ENCODE data around the gene NSMCE1.
"Not testable (repeated sequence)": the region's sequence is repeated elsewhere in the genome, so short reads cannot be mapped to it uniquely, and the experiment has no call there.

Gene NSMCE1

DNA sequence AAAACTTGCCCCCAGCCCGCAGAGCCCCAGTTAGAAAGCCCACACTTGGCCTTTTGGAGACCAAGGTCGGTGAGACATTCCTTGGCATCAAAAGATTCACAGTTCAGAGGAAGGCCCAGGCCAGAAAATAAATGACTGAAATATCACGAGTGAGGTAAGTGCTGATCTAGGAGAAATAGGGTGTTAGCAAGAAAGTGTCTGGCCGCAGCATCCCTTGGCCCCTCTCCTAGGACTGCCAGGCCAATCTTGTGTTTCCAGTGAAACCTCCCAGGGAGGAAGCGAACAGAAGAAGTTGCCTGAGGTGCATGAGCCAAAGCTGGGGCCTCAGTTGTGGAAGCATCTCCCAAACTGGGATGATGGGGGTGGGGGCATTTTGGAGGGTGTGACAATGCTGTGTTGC, 22.5 kb upstream of the NSMCE1 start:
- Mint-ChIP-seq H3K27me3 (no peaks in the 10 kb centered on the region), H3K9me3 (peaks cover 5% of the 10 kb centered on the region), H3K4me3 (no peak overlapping the region), H3K36me3 (ENCODE audit: insufficient read depth) (no peaks in the 10 kb centered on the region), H3K27ac (ENCODE audit: low read depth) (no peak overlapping the region), H3K4me1 (peaks cover 3% of the 10 kb centered on the region)
- ATAC-seq (replicated peaks; ENCODE audit: extremely low read depth, poor library complexity, severe bottlenecking) (no peak), DNase-seq (ENCODE audit: low spot score in 2 of 2) (no peak)

DNA sequence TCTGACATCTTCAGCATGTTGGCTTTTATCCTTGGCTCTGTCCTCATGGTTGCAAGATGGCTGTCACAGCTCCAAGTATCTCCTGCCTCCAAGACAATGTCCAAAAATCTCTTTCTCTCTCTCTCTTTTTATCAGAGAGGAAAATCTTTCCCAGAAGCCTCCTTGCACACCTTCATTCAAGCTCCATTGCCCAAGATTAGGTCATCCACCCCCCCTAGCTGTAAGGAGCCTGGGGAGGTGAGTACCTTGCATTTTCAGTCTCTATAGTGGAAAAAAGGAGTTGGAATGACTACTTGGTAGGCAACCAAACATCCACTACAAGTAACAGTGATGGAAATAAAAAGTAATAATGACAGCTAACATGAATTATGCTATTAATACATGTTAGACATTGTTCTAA, 22.0 kb upstream of the NSMCE1 start:
- DNase-seq (ENCODE audit: low spot score in 2 of 2) = no peak
- Mint-ChIP-seq H3K9me3 (peaks cover 5% of the 10 kb centered on the region), H3K4me3 (no peak overlapping the region), H3K27ac (ENCODE audit: low read depth) (no peak overlapping the region), H3K36me3 (ENCODE audit: insufficient read depth) (no peaks in the 10 kb centered on the region), H3K27me3 (no peaks in the 10 kb centered on the region), H3K4me1 (peaks cover 6% of the 10 kb centered on the region)
- no peak for ATAC-seq (replicated peaks; ENCODE audit: extremely low read depth, poor library complexity, severe bottlenecking)

DNA sequence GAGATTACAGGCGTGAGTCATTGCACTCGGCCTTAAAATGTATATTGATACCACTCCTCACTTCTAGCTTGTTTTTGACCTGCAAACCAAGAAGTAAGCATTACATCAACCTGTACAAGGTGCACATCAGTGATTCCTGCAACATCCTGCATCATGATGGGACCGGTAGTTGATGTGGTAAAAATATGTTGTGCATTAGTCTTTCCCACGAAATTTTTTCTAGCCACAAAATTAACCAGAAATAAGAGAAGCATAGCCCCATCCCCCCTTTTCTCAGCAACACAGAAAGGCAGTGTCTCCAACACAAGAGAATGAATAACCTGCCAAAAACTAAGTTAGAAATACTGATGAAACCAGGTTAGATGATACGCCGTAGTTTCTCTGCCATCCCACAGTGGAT, 21.1 kb upstream of the NSMCE1 start:
- DNase-seq (ENCODE audit: low spot score in 2 of 2) (no peak), ATAC-seq (replicated peaks; ENCODE audit: extremely low read depth, poor library complexity, severe bottlenecking) (no peak)
- Mint-ChIP-seq H3K36me3 (ENCODE audit: insufficient read depth) (no peaks in the 10 kb centered on the region), H3K27me3 (no peaks in the 10 kb centered on the region), H3K4me1 (peaks cover 13% of the 10 kb centered on the region), H3K9me3 (peaks cover 5% of the 10 kb centered on the region), H3K4me3 (no peak overlapping the region), H3K27ac (ENCODE audit: low read depth) (no peak overlapping the region)

DNA sequence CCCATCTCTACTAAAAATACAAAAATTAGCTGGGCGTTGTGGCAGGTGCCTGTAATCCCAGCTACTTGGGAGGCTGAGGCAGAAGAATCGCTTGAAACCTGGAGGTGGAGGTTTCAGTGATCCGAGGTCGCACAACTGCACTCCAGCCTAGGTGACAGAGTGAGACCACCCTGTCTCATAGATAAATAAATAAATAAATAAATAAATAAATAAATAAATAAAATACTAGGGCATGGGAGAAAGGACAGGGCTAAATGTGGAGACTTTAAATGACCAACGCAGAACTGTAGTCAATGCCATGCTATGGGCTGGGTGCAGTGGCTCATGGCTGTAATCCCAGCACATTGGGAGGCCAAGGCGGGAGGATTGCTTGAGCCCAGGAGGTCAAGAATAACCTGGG, 19.7 kb upstream of the NSMCE1 start:
- not testable (repeated sequence) for H3K4me3 Mint-ChIP-seq; DNase-seq (ENCODE audit: low spot score in 2 of 2); ATAC-seq (replicated peaks; ENCODE audit: extremely low read depth, poor library complexity, severe bottlenecking); H3K9me3 Mint-ChIP-seq; H3K27me3 Mint-ChIP-seq; H3K36me3 Mint-ChIP-seq (ENCODE audit: insufficient read depth); H3K27ac Mint-ChIP-seq (ENCODE audit: low read depth)
- peaks cover 13% of the 10 kb centered on the region for H3K4me1 Mint-ChIP-seq

DNA sequence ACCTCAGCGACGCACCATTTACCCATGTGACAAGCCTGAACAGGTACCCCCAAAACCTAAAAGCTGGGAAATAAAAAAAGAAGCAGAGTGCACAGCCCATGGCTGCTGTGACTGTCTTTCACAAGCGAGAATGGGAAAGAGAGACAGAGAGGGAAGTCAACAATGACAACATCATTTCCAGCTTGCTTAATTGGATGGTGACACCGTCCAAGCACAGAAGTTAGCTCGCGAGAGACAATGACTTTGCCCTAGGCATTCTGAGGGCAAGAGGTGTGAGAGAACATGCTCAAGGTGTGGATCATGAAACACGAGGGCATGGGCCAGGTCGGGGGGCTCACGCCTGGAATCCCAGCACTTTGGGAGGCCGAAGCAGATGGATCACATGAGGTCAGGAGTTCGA, 19.3 kb upstream of the NSMCE1 start:
- Mint-ChIP-seq H3K27me3 (no peaks in the 10 kb centered on the region), H3K27ac (ENCODE audit: low read depth) (no peak overlapping the region), H3K36me3 (ENCODE audit: insufficient read depth) (no peaks in the 10 kb centered on the region), H3K9me3 (peaks cover 5% of the 10 kb centered on the region), H3K4me3 (no peak overlapping the region), H3K4me1 (peaks cover 13% of the 10 kb centered on the region)
- DNase-seq (ENCODE audit: low spot score in 2 of 2) (no peak), ATAC-seq (replicated peaks; ENCODE audit: extremely low read depth, poor library complexity, severe bottlenecking) (no peak)

DNA sequence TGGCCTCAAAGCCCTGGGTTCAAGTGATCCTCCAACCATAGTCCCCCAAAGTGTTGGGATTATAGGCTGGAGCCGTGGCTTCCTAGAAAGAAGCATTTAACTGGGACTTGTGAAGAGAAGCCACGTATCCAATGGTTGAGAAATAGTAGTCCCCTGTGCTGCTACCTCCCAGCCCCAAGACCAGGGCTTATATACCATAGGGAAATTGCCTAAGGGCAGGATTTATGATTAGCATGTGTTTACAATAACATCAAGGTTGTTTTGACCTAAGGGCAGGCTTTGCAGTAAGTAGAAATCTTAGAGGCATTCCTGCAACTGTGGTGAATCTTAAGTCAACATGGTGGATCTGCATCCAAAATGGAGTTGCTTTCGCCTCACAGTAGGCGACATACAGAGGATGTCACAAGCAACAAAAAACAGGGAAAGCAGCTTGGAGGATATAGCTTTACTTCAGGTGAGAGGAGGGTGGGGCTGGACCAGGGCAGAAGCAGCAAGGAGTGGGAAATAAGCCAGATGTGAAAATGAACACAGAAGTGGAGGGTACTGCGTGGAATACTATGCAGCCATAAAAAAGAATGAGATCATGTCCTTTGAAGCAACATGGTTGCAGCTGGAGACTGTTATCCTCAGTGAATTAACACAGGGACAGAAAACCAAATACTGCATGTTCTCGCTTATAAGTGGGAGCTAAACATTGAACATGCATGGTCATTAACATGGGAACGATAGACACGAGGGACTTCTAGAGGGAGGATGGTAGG, 18.7 kb upstream of the NSMCE1 start:
- no peak for ATAC-seq (replicated peaks; ENCODE audit: extremely low read depth, poor library complexity, severe bottlenecking)
- H3K36me3 Mint-ChIP-seq (ENCODE audit: insufficient read depth) = no peaks in the 10 kb centered on the region
- no peak overlapping the region for H3K4me3 Mint-ChIP-seq
- H3K27ac Mint-ChIP-seq (ENCODE audit: low read depth) = no peak overlapping the region
- H3K9me3 Mint-ChIP-seq = peaks cover 5% of the 10 kb centered on the region
- H3K4me1 Mint-ChIP-seq = peaks cover 13% of the 10 kb centered on the region
- no peaks in the 10 kb centered on the region for H3K27me3 Mint-ChIP-seq
- DNase-seq (ENCODE audit: low spot score in 2 of 2) = no peak

DNA sequence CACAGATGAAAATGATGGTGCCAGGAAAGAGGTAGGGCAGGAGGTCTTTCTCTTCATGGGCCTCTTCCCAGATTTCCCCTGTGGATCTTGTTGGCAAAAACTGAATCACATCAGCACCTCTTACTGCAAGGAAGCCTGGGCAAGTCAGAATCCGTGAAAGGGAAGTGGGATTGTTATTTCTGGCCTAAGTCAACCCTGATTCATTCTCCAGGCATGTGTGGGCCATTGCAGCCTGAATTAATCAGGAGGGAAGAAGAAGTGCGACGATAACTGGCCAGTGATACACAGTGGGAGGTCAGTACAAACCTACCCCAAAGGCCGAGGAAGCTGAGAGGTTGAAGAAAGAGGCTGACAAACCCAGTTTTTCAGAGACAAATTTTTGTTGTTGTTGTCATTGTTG, 17.9 kb upstream of the NSMCE1 start:
- peaks cover 5% of the 10 kb centered on the region for H3K9me3 Mint-ChIP-seq
- no peaks in the 10 kb centered on the region for H3K27me3 Mint-ChIP-seq
- ATAC-seq (replicated peaks; ENCODE audit: extremely low read depth, poor library complexity, severe bottlenecking) (no peak), DNase-seq (ENCODE audit: low spot score in 2 of 2) (no peak)
- H3K4me1 Mint-ChIP-seq = peaks cover 13% of the 10 kb centered on the region
- H3K36me3 Mint-ChIP-seq (ENCODE audit: insufficient read depth) = no peaks in the 10 kb centered on the region
- no peak overlapping the region for H3K4me3 Mint-ChIP-seq
- H3K27ac Mint-ChIP-seq (ENCODE audit: low read depth) = no peak overlapping the region

DNA sequence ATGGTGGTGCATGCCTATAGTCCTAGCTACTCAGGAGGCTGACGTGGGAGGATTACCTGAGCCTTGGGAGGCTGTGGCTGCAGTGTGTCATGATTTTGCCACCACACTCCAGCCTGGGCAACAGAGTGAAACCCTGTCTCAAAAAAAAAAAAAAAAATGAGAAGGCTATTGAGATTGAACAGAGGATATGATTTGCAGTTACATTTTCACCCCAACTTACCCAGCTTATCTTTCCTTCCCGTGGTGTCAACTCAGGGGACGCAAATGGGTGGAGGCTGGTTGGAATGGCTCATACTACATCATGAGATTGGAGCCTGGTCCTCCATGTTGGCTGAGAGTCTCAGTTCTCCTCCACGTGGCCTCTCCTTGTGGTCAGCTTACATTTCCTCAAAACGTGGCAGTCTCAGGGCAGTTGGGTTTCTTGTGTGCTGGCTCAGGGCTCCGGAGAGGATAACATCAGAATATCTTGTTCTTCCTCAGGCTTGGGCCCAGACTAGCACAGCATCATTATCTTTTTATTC, 17.2 kb upstream of the NSMCE1 start:
- no peak for ATAC-seq (replicated peaks; ENCODE audit: extremely low read depth, poor library complexity, severe bottlenecking)
- no peaks in the 10 kb centered on the region for H3K27me3 Mint-ChIP-seq
- H3K27ac Mint-ChIP-seq (ENCODE audit: low read depth) = no peak overlapping the region
- DNase-seq (ENCODE audit: low spot score in 2 of 2) = no peak
- peaks cover 13% of the 10 kb centered on the region for H3K4me1 Mint-ChIP-seq
- H3K4me3 Mint-ChIP-seq = no peak overlapping the region
- H3K36me3 Mint-ChIP-seq (ENCODE audit: insufficient read depth) = no peaks in the 10 kb centered on the region
- peaks cover 5% of the 10 kb centered on the region for H3K9me3 Mint-ChIP-seq

DNA sequence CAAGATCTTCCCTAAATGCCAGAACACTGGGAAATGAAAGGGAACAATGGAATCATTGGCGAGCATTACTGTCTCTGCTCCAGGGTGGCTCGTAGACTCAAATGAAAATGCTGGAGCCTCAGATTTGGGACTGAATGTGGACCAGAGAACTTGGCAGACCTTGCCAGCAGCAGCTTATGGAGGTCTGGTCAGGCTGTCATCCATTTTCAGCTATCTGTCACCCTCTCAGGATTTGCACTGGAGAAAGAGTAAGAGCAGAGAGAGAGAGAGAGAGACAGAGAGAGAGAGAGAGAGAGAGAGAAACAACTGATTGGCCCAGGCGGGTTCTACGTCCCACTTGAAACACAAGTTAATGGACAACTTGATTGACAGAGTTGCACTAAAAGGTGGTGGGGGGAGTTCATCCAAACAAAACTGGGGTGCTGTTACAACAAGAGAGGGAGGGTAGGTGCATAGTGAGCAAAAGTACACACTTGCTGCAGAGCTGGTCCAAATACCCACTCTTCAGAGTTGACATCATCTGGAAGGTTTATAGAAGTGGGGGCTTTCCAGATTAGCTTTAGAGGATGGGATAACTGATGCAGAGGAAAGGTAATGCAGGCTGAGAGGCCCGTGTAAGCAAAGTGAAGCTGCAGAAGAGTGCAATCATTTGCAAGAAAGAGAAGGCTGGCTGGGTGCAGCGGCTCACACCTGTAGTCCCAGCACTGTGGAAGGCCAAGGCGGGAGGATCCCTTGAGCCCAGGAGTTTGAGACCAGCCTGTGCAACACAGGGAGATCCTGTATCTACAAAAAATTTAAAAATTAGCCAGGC, 16.5 kb upstream of the NSMCE1 start:
- no peak overlapping the region for H3K27ac Mint-ChIP-seq (ENCODE audit: low read depth)

DNA sequence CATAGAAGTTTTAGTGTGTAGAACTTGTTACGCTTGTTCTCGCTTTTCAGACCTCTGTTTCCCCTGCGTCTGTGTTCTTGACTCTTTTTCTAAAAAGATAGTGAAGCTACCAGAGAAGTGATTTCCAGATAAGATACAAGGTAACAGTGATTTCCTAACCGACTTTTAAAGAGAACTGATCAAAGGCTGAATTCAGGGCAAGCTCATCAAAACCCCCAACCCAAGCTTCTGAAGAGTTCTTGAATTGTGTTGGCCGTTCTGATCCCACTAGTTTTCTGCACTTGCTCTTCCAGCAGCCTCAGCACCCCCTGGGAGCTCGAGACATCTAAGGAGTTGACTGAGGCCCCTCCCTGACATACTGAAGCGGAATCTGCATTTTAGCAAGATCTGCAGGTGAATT, 12.7 kb upstream of the NSMCE1 start:
- peaks cover 1% of the 10 kb centered on the region for H3K36me3 Mint-ChIP-seq (ENCODE audit: insufficient read depth)
- DNase-seq (ENCODE audit: low spot score in 2 of 2) (no peak), ATAC-seq (replicated peaks; ENCODE audit: extremely low read depth, poor library complexity, severe bottlenecking) (no peak)
- no peaks in the 10 kb centered on the region for H3K27me3 Mint-ChIP-seq
- peak overlapping the region; percentile 2 for H3K4me3 Mint-ChIP-seq
- no peaks in the 10 kb centered on the region for H3K9me3 Mint-ChIP-seq
- no peak overlapping the region for H3K27ac Mint-ChIP-seq (ENCODE audit: low read depth)
- peaks cover 12% of the 10 kb centered on the region for H3K4me1 Mint-ChIP-seq

More for the DNA sequence above, 16.5 kb upstream of the NSMCE1 start:
- Mint-ChIP-seq H3K27me3 (no peaks in the 10 kb centered on the region), H3K4me1 (peaks cover 13% of the 10 kb centered on the region), H3K9me3 (peaks cover 5% of the 10 kb centered on the region), H3K36me3 (ENCODE audit: insufficient read depth) (no peaks in the 10 kb centered on the region), H3K4me3 (no peak overlapping the region)
- no peak for DNase-seq (ENCODE audit: low spot score in 2 of 2)
- ATAC-seq (replicated peaks; ENCODE audit: extremely low read depth, poor library complexity, severe bottlenecking) = no peak

DNA sequence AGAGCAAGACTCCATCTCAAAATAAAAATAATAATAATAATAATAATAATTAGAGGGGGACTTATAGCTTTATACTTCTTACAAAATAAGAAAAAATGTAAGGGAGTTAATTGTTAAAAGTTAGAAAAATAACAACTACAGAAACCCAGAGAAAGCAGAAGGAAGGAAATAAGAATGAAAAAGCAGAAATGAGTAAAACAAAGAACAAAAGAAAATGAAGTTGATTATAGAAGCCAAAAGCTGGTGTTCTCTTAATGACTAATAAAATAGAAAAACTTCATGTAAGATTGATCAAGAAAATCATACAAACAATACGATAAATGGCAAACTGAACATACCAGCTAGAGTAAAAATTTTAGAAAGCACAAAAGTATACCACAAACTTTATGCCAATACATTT, 6.8 kb upstream of the NSMCE1 start:
- peaks cover 1% of the 10 kb centered on the region for H3K36me3 Mint-ChIP-seq (ENCODE audit: insufficient read depth)
- no peaks in the 10 kb centered on the region for H3K4me1 Mint-ChIP-seq
- H3K27me3 Mint-ChIP-seq = no peaks in the 10 kb centered on the region
- H3K27ac Mint-ChIP-seq (ENCODE audit: low read depth) = no peak overlapping the region
- DNase-seq (ENCODE audit: low spot score in 2 of 2) (no peak), ATAC-seq (replicated peaks; ENCODE audit: extremely low read depth, poor library complexity, severe bottlenecking) (no peak)
- no peaks in the 10 kb centered on the region for H3K9me3 Mint-ChIP-seq
- H3K4me3 Mint-ChIP-seq = no peak overlapping the region

DNA sequence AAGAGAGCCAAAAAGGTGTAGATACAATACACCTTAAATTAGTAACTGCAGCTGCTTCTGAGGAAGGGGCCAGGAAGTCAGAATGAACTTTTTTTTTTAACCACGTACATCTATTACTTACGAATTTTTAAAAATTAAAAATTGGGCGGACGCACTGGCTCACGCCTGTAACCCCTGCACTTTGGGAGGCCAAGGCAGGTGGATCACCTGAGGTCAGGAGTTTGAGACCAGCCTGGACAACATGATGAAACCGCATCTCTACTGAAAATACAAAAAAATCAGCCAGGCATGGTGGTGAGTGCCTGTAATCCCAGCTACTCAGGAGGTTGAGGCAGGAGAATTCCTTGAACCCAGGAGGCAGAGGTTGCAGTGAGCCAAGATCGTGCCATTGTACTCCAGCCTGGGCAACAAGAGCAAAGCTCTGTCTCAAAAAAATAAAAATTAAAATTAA, 5.9 kb upstream of the NSMCE1 start:
- ATAC-seq (replicated peaks; ENCODE audit: extremely low read depth, poor library complexity, severe bottlenecking); H3K9me3 Mint-ChIP-seq; H3K27me3 Mint-ChIP-seq; H3K36me3 Mint-ChIP-seq (ENCODE audit: insufficient read depth); H3K4me1 Mint-ChIP-seq; DNase-seq (ENCODE audit: low spot score in 2 of 2); H3K4me3 Mint-ChIP-seq; H3K27ac Mint-ChIP-seq (ENCODE audit: low read depth): not testable (repeated sequence)

Measured in central memory CD8-positive, alpha-beta T cell (primary cell).